ENCODE data around the gene COMMD6.

- TF ChIP-seq, protein P1, sequence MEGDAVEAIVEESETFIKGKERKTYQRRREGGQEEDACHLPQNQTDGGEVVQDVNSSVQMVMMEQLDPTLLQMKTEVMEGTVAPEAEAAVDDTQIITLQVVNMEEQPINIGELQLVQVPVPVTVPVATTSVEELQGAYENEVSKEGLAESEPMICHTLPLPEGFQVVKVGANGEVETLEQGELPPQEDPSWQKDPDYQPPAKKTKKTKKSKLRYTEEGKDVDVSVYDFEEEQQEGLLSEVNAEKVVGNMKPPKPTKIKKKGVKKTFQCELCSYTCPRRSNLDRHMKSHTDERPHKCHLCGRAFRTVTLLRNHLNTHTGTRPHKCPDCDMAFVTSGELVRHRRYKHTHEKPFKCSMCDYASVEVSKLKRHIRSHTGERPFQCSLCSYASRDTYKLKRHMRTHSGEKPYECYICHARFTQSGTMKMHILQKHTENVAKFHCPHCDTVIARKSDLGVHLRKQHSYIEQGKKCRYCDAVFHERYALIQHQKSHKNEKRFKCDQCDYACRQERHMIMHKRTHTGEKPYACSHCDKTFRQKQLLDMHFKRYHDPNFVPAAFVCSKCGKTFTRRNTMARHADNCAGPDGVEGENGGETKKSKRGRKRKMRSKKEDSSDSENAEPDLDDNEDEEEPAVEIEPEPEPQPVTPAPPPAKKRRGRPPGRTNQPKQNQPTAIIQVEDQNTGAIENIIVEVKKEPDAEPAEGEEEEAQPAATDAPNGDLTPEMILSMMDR (IDR thresholded peaks at IDR 0.05 in 4 of 5, conservative IDR thresholded peaks at IDR 0.05 in 1 of 5): no peak
- no peak for TF ChIP-seq POLR2A (IDR thresholded peaks at IDR 0.05)
Measured at GRCh38 chr13:75486146-75487062, 51.2 kb downstream of the COMMD6 start.

Data from gastrocnemius medialis (tissue), 4 donors.